ENCODE data around the gene PARD6B.
"Not testable (repeated sequence)": the region's sequence is repeated elsewhere in the genome, so short reads cannot be mapped to it uniquely, and the experiment has no call there.

Gene PARD6B

GRCh38 chr20:50798650-50799049 lies 67.3 kb downstream of the PARD6B start:
- Mint-ChIP-seq H3K4me3 (no peak overlapping the region), H3K9me3 (no peaks in the 10 kb centered on the region), H3K27ac (peak overlapping the region; percentile 50), H3K36me3 (ENCODE audit: low read depth) (peaks cover 3% of the 10 kb centered on the region), H3K27me3 (no peaks in the 10 kb centered on the region), H3K4me1 (peaks cover 29% of the 10 kb centered on the region)
- ATAC-seq (no peak), DNase-seq (no peak)

GRCh38 chr20:50799176-50799889 lies 68.0 kb downstream of the PARD6B start:
- peaks cover 28% of the 10 kb centered on the region for H3K4me1 Mint-ChIP-seq
- peak overlapping the region; percentile 50 for H3K27ac Mint-ChIP-seq
- H3K9me3 Mint-ChIP-seq, result no peaks in the 10 kb centered on the region
- DNase-seq (no peak), ATAC-seq (no peak)
- H3K36me3 Mint-ChIP-seq (ENCODE audit: low read depth), result peaks cover 3% of the 10 kb centered on the region
- H3K4me3 Mint-ChIP-seq, result no peak overlapping the region
- H3K27me3 Mint-ChIP-seq, result no peaks in the 10 kb centered on the region

- no peak overlapping the region for H3K4me3 Mint-ChIP-seq
- H3K9me3 Mint-ChIP-seq, result no peaks in the 10 kb centered on the region
- peaks cover 3% of the 10 kb centered on the region for H3K36me3 Mint-ChIP-seq (ENCODE audit: low read depth)
- no peak overlapping the region for H3K27ac Mint-ChIP-seq
- no peak for ATAC-seq
- no peak for DNase-seq
- peaks cover 33% of the 10 kb centered on the region for H3K4me1 Mint-ChIP-seq
- H3K27me3 Mint-ChIP-seq, result no peaks in the 10 kb centered on the region
Measured at GRCh38 chr20:50799890-50800550, 68.6 kb downstream of the PARD6B start.

GRCh38 chr20:50800986-50801746 lies 69.8 kb downstream of the PARD6B start:
- not testable (repeated sequence) for H3K9me3 Mint-ChIP-seq; H3K4me3 Mint-ChIP-seq; DNase-seq; H3K36me3 Mint-ChIP-seq (ENCODE audit: low read depth); H3K27ac Mint-ChIP-seq; H3K27me3 Mint-ChIP-seq; ATAC-seq
- peaks cover 39% of the 10 kb centered on the region for H3K4me1 Mint-ChIP-seq

GRCh38 chr20:50801747-50802125 lies 70.4 kb downstream of the PARD6B start:
- Mint-ChIP-seq H3K36me3 (ENCODE audit: low read depth) (peaks cover 3% of the 10 kb centered on the region), H3K9me3 (no peaks in the 10 kb centered on the region), H3K27ac (peak overlapping the region; percentile 48), H3K4me3 (no peak overlapping the region), H3K4me1 (peaks cover 40% of the 10 kb centered on the region), H3K27me3 (no peaks in the 10 kb centered on the region)
- no peak for ATAC-seq
- DNase-seq, result no peak

- peaks cover 36% of the 10 kb centered on the region for H3K4me1 Mint-ChIP-seq
- no peaks in the 10 kb centered on the region for H3K36me3 Mint-ChIP-seq (ENCODE audit: low read depth)
- no peaks in the 10 kb centered on the region for H3K27me3 Mint-ChIP-seq
- ATAC-seq, result no peak
- H3K9me3 Mint-ChIP-seq, result no peaks in the 10 kb centered on the region
- H3K4me3 Mint-ChIP-seq, result no peak overlapping the region
- H3K27ac Mint-ChIP-seq, result no peak overlapping the region
- no peak for DNase-seq
Measured at GRCh38 chr20:50802289-50802688, 70.9 kb downstream of the PARD6B start.

GRCh38 chr20:50804437-50805348 lies 73.3 kb downstream of the PARD6B start:
- no peaks in the 10 kb centered on the region for H3K36me3 Mint-ChIP-seq (ENCODE audit: low read depth)
- H3K27me3 Mint-ChIP-seq, result no peaks in the 10 kb centered on the region
- peak overlapping the region; percentile 92 for H3K27ac Mint-ChIP-seq
- peak overlapping the region; percentile 57 for H3K4me3 Mint-ChIP-seq
- ATAC-seq (peak; percentile 54), DNase-seq (no peak)
- H3K9me3 Mint-ChIP-seq, result no peaks in the 10 kb centered on the region
- H3K4me1 Mint-ChIP-seq, result peaks cover 35% of the 10 kb centered on the region

- DNase-seq (no peak), ATAC-seq (no peak)
- peaks cover 36% of the 10 kb centered on the region for H3K4me1 Mint-ChIP-seq
- no peaks in the 10 kb centered on the region for H3K27me3 Mint-ChIP-seq
- H3K9me3 Mint-ChIP-seq, result no peaks in the 10 kb centered on the region
- H3K4me3 Mint-ChIP-seq, result peak overlapping the region; percentile 57
- peak overlapping the region; percentile 92 for H3K27ac Mint-ChIP-seq
- no peaks in the 10 kb centered on the region for H3K36me3 Mint-ChIP-seq (ENCODE audit: low read depth)
Measured at GRCh38 chr20:50805349-50805684, 73.9 kb downstream of the PARD6B start.

- no peak for DNase-seq
Measured at GRCh38 chr20:50806126-50806768, 74.9 kb downstream of the PARD6B start.

More at GRCh38 chr20:50806126-50806768, 74.9 kb downstream of the PARD6B start:
- H3K4me3 Mint-ChIP-seq, result no peak overlapping the region
- H3K27me3 Mint-ChIP-seq, result no peaks in the 10 kb centered on the region
- no peaks in the 10 kb centered on the region for H3K9me3 Mint-ChIP-seq
- no peaks in the 10 kb centered on the region for H3K36me3 Mint-ChIP-seq (ENCODE audit: low read depth)
- no peak for ATAC-seq
- peak overlapping the region; percentile 92 for H3K27ac Mint-ChIP-seq
- H3K4me1 Mint-ChIP-seq, result peaks cover 41% of the 10 kb centered on the region

Measured in activated naive CD8-positive, alpha-beta T cell treated with anti-CD3 and anti-CD28 coated beads, Interleukin-2, amount 50 U/mL, for 24 hours (primary cell).